IMR-90 (cell line): Measurements from ENCODE around the gene ABHD2. TPM values are rescaled to one million over a fixed set of nuclear protein-coding genes. Genes with fewer than 3 reads are reported as not detected.

Experiments used
- ATAC-seq: fragments of 200-7000 bp; cut with Tn5 transposase; 2 replicates; pipeline ENCODE4 v1.9.1; 2020; ENCODE audit warnings: low read depth, mild to moderate bottlenecking, moderate library complexity
- BruUV-seq: library from RNA; stranded (reverse); fragments of 400-500 nt; replicated peaks from 2 replicates; lab custom pipeline; 2021; lab: Mats Ljungman, UMichigan
- CTCF ChIA-PET: fragments of 300-600 bp; formaldehyde crosslinking; extraction: SDS; loops from one replicate; lab custom pipeline; 2021; ENCODE audit warnings: antibody characterized with exemption; lab: Yijun Ruan, JAX
- POLR2A ChIA-PET: fragments of 300-600 bp; sonication (Branson Sonifier 250); formaldehyde crosslinking; loops from one replicate; lab custom pipeline; 2022; ENCODE audit warnings: antibody characterized with exemption; ENCODE audit not compliant: unreplicated experiment; lab: Charles Lee
- DNase-seq: peaks from one replicate; pipeline ENCODE4 v3.0.0; 2013
- H2AFZ ChIP-seq: replicated peaks from 2 replicates; pipeline ENCODE3; 2013; ENCODE audit warnings: low read length, mild to moderate bottlenecking; ENCODE audit not compliant: poor library complexity
- H2AK5ac ChIP-seq: 2 replicates; pipeline ENCODE4 v1.6.1; 2013; ENCODE audit warnings: low read depth, low read length, inconsistent platforms
- H2AK9ac ChIP-seq: replicated peaks from 2 replicates; pipeline ENCODE3; 2013; ENCODE audit warnings: mild to moderate bottlenecking, low read depth, low read length, moderate library complexity; ENCODE audit not compliant: poor library complexity
- H2BK120ac ChIP-seq: 2 replicates; pipeline ENCODE4 v1.6.1; 2013; ENCODE audit warnings: low read depth, low read length, inconsistent platforms
- H2BK15ac ChIP-seq: 3 replicates; pipeline ENCODE4 v1.6.1; 2013; ENCODE audit warnings: low read depth, low read length, inconsistent platforms
- H2BK20ac ChIP-seq: 2 replicates; pipeline ENCODE4 v1.6.1; 2013; ENCODE audit warnings: low read depth, mild to moderate bottlenecking, inconsistent platforms, low read length, moderate library complexity
- H2BK5ac ChIP-seq: 2 replicates; pipeline ENCODE4 v1.6.1; 2013; ENCODE audit warnings: mild to moderate bottlenecking, low read depth, low read length, inconsistent platforms; ENCODE audit not compliant: poor library complexity, severe bottlenecking
- H3K14ac ChIP-seq: replicated peaks from 2 replicates; pipeline ENCODE4 v1.6.1; 2013; ENCODE audit warnings: low read depth, low read length, inconsistent platforms
- H3K18ac ChIP-seq: 2 replicates; pipeline ENCODE4 v1.6.1; 2013; ENCODE audit warnings: low read depth, low read length, control low read depth
- H3K23ac ChIP-seq: 2 replicates; pipeline ENCODE4 v1.6.1; 2013; ENCODE audit warnings: low read depth, low read length, inconsistent platforms
- H3K27ac ChIP-seq: 2 replicates; pipeline ENCODE4 v1.5.1; 2013; ENCODE audit warnings: mild to moderate bottlenecking, control low read depth, low read length; ENCODE audit not compliant: insufficient read depth
- H3K27me3 ChIP-seq: 2 replicates; pipeline ENCODE4 v1.6.1; 2013; ENCODE audit warnings: low read length; ENCODE audit not compliant: control insufficient read depth, insufficient read depth
- H3K36me3 ChIP-seq: 2 replicates; pipeline ENCODE4 v1.6.1; 2013; ENCODE audit warnings: low read length, mixed read lengths; ENCODE audit not compliant: control insufficient read depth, insufficient read depth
- H3K4ac ChIP-seq: 2 replicates; pipeline ENCODE4 v1.6.1; 2013; ENCODE audit warnings: low read depth, low read length, inconsistent platforms
- H3K4me1 ChIP-seq: 2 replicates; pipeline ENCODE4 v1.6.1; 2013; ENCODE audit warnings: low read length, mixed read lengths; ENCODE audit not compliant: control insufficient read depth, insufficient read depth
- H3K4me2 ChIP-seq: 2 replicates; pipeline ENCODE4 v1.6.1; 2013; ENCODE audit warnings: low read depth, mild to moderate bottlenecking, control low read depth, low read length, moderate library complexity
- H3K4me3 ChIP-seq: 2 replicates; pipeline ENCODE4 v1.5.1; 2013; ENCODE audit warnings: low read depth, mild to moderate bottlenecking, control low read depth, low read length, moderate library complexity; ENCODE audit not compliant: insufficient read depth
- H3K56ac ChIP-seq: 2 replicates; pipeline ENCODE4 v1.6.1; 2013; ENCODE audit warnings: low read length, inconsistent platforms; ENCODE audit not compliant: insufficient read depth; ENCODE audit errors: extremely low read depth
- H3K79me1 ChIP-seq, 2 experiments: 2 replicates each; pipeline ENCODE4 v1.6.1; 2013; ENCODE audit warnings: low read length in 2 of 2, inconsistent platforms in 1 of 2, low read depth in 1 of 2
- H3K9ac ChIP-seq: 2 replicates; pipeline ENCODE4 v1.6.1; 2013; ENCODE audit warnings: low read depth, low read length, control low read depth
- H3K9me1 ChIP-seq: 2 replicates; pipeline ENCODE4 v1.6.1; 2013; ENCODE audit warnings: low read length, inconsistent platforms; ENCODE audit not compliant: insufficient read depth
- H3K9me3 ChIP-seq: 2 replicates; pipeline ENCODE4 v1.6.1; 2013; ENCODE audit warnings: low read length; ENCODE audit not compliant: control insufficient read depth, insufficient read depth
- H4K20me1 ChIP-seq: 2 replicates; pipeline ENCODE4 v1.6.1; 2013; ENCODE audit warnings: low read length, inconsistent platforms; ENCODE audit not compliant: insufficient read depth
- H4K5ac ChIP-seq: 2 replicates; pipeline ENCODE4 v1.6.1; 2013; ENCODE audit warnings: mild to moderate bottlenecking, low read depth, low read length, control low read depth
- H4K8ac ChIP-seq, 2 experiments: 2 replicates each; pipeline ENCODE4 v1.6.1; 2013; ENCODE audit warnings: low read depth in 2 of 2, low read length in 2 of 2, control low read depth in 1 of 2, inconsistent platforms in 1 of 2
- H4K91ac ChIP-seq: 2 replicates; pipeline ENCODE4 v1.6.1; 2013; ENCODE audit warnings: low read depth, low read length, inconsistent platforms; ENCODE audit not compliant: insufficient read depth
- FOS ChIP-seq: fragments of 150-350 bp; IDR thresholded peaks from 2 replicates; pipeline ENCODE4 v1.6.1; 2016; ENCODE audit warnings: low read depth, low read length
- MAFK ChIP-seq: IDR thresholded peaks from 2 replicates; pipeline ENCODE4 v1.6.1; 2012; ENCODE audit warnings: low read depth, low read length, improper control_type of control experiment
- MXI1 ChIP-seq: IDR thresholded peaks from 2 replicates; pipeline ENCODE4 v1.6.1; 2012; ENCODE audit warnings: low read depth, mild to moderate bottlenecking, low read length, moderate library complexity, borderline replicate concordance
- NFE2L2 ChIP-seq: fragments of 150-350 bp; IDR thresholded peaks from 2 replicates; pipeline ENCODE4 v1.6.1; 2016; ENCODE audit warnings: low read depth, mild to moderate bottlenecking, low read length
- POLR2A ChIP-seq: IDR thresholded peaks from 2 replicates; pipeline ENCODE4 v1.6.1; 2012; ENCODE audit warnings: mild to moderate bottlenecking, low read depth, low read length
- WGBS, 2 experiments: methylation state at CpG; one replicate each; pipeline versions ENCODE4 v1.1.5 to v1.1.7; 2013; ENCODE audit warnings: missing lambda C conversion rate in 2 of 2; ENCODE audit not compliant: insufficient read length in 1 of 2; ENCODE audit errors: extremely low coverage in 2 of 2; 5-methylcytosine and 5-hydroxymethylcytosine counted together
- dilution Hi-C: fragments of 300-500 bp; cut with HindIII; formaldehyde crosslinking; loops from one replicate; pipeline ENCODE4 v1.14.3; 2018; ENCODE audit warnings: low sequenced_read_pairs; ENCODE audit not compliant: unreplicated experiment
- in situ Hi-C: fragments of 300-500 bp; cut with MboI; formaldehyde crosslinking; loops from 3 replicates; pipeline ENCODE4 v1.14.3; 2019; ENCODE audit warnings: low sequenced_read_pairs, inconsistent platforms, mixed read lengths
- intact Hi-C: fragments of 100-400 bp; cut with micrococcal nuclease; formaldehyde crosslinking; loops from 2 replicates; pipeline ENCODE4 v1.10.0; 2022
- polyA plus RNA-seq, 3 experiments: library from polyadenylated mRNA; depleted of rRNA; stranded (reverse); fragments of >200 nt; gene quantifications; 2 replicates each; pipeline ENCODE4 v1.2.3, GENCODE V29; 2012; ENCODE audit warnings: low replicate concordance in 1 of 3
- total RNA-seq: library from RNA; depleted of rRNA; stranded (reverse); fragments of >200 nt; gene quantifications from 2 replicates; pipeline ENCODE4 v1.2.3, GENCODE V29; 2012
- TF ChIP-seq, protein P1 (sequence below): fragments of 150-350 bp; IDR thresholded peaks from 2 replicates; pipeline ENCODE4 v1.6.1; 2016; ENCODE audit warnings: low read depth, mild to moderate bottlenecking, low read length, moderate library complexity, borderline replicate concordance

The ABHD2 gene
- total and polyA plus RNA-seq, 2 of the 4 experiments (the other 2 are of a cell fraction) = 31.2 to 62.9 TPM

DNA sequence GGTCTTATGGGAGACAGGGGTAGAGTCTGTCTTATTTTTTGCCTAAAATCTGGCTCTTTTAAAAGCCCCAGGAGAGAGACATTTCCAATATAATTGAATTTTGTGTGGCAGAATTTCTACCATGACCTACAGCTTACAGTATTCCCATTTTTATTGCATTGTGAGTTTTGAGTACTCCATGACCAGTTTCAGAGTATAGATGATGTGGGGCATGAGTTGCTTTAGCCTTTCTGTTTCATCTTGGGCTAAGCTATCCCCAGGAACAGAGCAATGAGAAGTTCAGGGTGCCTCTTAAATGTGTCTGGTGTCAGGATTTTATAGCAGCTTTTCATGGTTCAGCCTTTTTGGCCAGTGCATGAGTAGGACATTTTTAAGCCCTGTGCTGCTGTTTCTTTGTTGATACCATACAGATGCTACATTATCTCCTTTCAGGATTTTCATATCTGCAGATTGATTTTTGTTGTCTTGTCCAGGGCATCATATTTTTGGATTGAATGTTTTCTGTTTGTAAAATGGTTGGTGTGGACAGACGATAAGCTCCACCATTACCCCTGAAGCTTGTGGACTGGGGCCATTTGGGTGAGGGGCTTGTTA lies 3.5 kb downstream of the ABHD2 start:
- peak overlapping the region; percentile 59; the same call in 1 of the 2 replicates for H4K5ac ChIP-seq
- peaks cover 2% of the 10 kb centered on the region; the same call in 1 of the 2 replicates for H3K36me3 ChIP-seq
- H4K20me1 ChIP-seq = no peaks in the 10 kb centered on the region
- no peak overlapping the region; the same call in 1 of the 2 replicates for H3K9ac ChIP-seq
- H3K79me1 ChIP-seq = peaks cover 20 to 73% of the 10 kb centered on the region in 2 experiments
- peak overlapping the region; percentile 80 for H3K4me2 ChIP-seq
- no peak overlapping the region for H3K4me3 ChIP-seq
- dilution Hi-C loops (no loop called here), in situ Hi-C loops (no loop called here), intact Hi-C loops (no loop called here)
- H3K56ac ChIP-seq = no peak overlapping the region
- no peak for DNase-seq
- WGBS, 2 experiments = no CpG with 5 or more reads among the region's 1 CpG
- H3K4ac ChIP-seq = peak overlapping the region; percentile 42; the same call in 1 of the 2 replicates
- peak overlapping the region; percentile 46; the same call in 1 of the 2 replicates for H2BK120ac ChIP-seq
- peak overlapping the region; percentile 89 for H3K23ac ChIP-seq
- H3K14ac ChIP-seq = 0 out of 2 replicates have a peak overlapping the region, but pooled peaks have one; percentile 14
- H2AFZ ChIP-seq = no peak overlapping the region
- peak overlapping the region; percentile 30; the same call in 1 of the 2 replicates for H2BK20ac ChIP-seq
- TF ChIP-seq MXI1 = no peak
- no peak for TF ChIP-seq NFE2L2
- TF ChIP-seq, protein P1, sequence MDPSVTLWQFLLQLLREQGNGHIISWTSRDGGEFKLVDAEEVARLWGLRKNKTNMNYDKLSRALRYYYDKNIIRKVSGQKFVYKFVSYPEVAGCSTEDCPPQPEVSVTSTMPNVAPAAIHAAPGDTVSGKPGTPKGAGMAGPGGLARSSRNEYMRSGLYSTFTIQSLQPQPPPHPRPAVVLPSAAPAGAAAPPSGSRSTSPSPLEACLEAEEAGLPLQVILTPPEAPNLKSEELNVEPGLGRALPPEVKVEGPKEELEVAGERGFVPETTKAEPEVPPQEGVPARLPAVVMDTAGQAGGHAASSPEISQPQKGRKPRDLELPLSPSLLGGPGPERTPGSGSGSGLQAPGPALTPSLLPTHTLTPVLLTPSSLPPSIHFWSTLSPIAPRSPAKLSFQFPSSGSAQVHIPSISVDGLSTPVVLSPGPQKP = no peak
- TF ChIP-seq FOS = no peak
- no peak for TF ChIP-seq POLR2A
- no peak for TF ChIP-seq MAFK
- H2AK5ac ChIP-seq = 0 out of 2 replicates have a peak overlapping the region, but pooled peaks have one; percentile 60
- ChIA-PET CTCF (interaction anchor here (0.7 to 1.9 kb wide), 2 partner anchors 10 to 38 kb away, joined by 3 to 6 read pairs; no protein-coding TSS in a partner anchor), POLR2A (no interaction called here)
- H4K8ac ChIP-seq = peak overlapping the region; percentile 1 to 52; a peak in 3 of 4 replicates
- no peaks in the 10 kb centered on the region for H3K9me3 ChIP-seq
- H3K27me3 ChIP-seq = no peaks in the 10 kb centered on the region
- H3K18ac ChIP-seq = peak overlapping the region; percentile 51; the same call in 1 of the 2 replicates
- H3K9me1 ChIP-seq = peaks cover 13% of the 10 kb centered on the region
- H2BK5ac ChIP-seq = peak overlapping the region; percentile 9
- peak overlapping the region; percentile 59; the same call in 1 of the 2 replicates for H3K27ac ChIP-seq
- H4K91ac ChIP-seq = no peak overlapping the region
- H3K4me1 ChIP-seq = peaks cover 19% of the 10 kb centered on the region
- peak overlapping the region; percentile 60; the same call in 1 of the 3 replicates for H2BK15ac ChIP-seq
- no TSS peak for BruUV-seq
- H2AK9ac ChIP-seq = no peak overlapping the region
- ATAC-seq = no peak
